ENCODE data around the gene MAP4.

Gene MAP4

GRCh38 chr3:47863391-47864128 lies 152.7 kb downstream of the MAP4 start:
- DNase-seq: no peak

- DNase-seq: no peak
Measured at GRCh38 chr3:47859956-47860605, 156.1 kb downstream of the MAP4 start.

DNA sequence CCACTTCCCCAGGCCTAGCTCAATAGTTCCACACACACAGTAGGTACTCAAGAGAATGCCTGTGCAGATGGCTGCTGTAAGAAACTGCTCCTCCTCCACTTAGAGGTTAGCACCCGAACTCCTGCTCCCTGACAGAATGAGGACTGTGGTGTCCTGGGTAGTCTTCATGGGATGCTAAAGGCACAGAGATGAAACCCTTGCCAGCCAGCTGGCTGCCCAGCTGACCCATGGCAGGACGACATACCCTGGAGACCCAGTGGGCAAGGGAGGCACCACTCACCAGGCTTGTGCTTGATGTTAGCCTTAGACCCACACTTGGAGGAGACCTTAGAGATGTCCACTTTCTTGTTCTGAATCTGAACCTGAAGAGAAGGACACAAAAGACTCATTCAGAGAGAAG lies 159.1 kb downstream of the MAP4 start:
- no peak for DNase-seq

DNA sequence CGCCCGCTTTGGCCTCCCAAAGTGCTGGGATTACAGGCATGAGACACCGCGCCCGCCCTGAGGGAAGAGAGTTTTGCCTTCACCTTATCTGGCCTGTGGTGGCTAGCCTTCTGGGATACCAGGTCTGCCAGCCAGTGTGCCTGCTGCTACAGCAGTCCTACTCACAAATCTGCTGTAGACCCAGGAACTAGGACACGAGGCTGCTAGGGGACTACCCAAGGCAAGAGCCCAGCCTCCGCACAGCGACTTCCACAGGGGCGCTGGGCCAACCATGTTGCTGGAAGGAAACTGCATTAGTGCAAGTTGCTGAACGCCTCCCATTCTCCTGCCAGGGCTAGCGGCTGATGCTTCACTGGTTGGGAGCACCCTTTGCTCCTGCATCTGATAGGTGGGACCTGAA lies 159.5 kb downstream of the MAP4 start:
- peak in 1 of 2 donors; percentile 16 for DNase-seq

GRCh38 chr3:47855461-47856383 lies 160.5 kb downstream of the MAP4 start:
- DNase-seq: no peak

- no peak for DNase-seq
Measured at GRCh38 chr3:47854720-47855455, 161.3 kb downstream of the MAP4 start.

GRCh38 chr3:47854267-47854666 lies 161.9 kb downstream of the MAP4 start:
- DNase-seq: no peak

DNA sequence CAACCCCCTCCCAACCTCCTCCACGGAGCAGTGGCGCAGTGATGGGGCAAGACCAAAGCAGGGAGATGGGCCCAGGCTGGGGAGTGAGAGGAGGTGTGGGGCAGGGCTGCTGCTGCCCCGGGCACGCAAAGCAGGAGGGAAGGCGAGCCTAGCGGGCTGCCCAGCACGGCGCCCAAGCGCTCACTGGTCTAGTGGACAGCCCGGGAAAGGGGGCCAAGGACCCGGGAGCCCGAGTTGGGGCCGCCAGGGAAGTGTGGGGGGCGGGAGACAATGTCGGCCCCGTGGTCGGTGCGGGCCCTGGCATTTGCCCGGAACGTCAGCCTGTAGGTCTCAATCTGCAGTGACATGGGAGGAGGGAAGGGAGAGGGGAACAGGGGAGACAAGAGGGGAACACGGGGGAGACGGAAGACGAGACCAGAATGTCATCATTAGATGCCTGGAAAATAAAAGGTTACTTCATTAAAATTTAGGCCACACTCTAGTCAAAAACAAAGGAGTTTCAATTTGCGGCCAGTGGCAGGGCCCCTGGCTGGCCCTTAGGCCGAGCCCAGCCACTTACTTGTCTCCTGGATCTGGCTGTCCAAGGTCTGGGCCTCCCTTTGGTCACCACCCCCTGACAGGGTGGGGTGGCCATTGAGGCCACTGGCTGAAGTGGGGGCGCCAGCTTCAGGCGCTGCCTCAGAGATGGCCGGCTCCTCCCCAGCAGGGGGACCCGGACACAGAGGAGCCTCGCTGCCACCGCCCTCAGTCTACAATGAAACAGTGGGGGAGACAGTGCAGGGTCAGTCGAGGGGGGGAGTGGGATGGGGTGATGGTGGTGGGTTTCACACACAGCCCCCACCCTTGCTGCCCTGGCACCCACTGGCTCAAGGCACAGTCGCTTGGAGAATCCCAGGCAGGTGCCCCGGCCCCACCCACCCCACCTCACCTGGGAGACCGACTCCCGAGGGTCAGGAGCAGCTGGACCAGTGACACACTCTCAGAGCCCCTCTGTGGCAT lies 163.3 kb downstream of the MAP4 start:
- DNase-seq: no peak

GRCh38 chr3:47851888-47852603 lies 164.2 kb downstream of the MAP4 start:
- DNase-seq: no peak

DNA sequence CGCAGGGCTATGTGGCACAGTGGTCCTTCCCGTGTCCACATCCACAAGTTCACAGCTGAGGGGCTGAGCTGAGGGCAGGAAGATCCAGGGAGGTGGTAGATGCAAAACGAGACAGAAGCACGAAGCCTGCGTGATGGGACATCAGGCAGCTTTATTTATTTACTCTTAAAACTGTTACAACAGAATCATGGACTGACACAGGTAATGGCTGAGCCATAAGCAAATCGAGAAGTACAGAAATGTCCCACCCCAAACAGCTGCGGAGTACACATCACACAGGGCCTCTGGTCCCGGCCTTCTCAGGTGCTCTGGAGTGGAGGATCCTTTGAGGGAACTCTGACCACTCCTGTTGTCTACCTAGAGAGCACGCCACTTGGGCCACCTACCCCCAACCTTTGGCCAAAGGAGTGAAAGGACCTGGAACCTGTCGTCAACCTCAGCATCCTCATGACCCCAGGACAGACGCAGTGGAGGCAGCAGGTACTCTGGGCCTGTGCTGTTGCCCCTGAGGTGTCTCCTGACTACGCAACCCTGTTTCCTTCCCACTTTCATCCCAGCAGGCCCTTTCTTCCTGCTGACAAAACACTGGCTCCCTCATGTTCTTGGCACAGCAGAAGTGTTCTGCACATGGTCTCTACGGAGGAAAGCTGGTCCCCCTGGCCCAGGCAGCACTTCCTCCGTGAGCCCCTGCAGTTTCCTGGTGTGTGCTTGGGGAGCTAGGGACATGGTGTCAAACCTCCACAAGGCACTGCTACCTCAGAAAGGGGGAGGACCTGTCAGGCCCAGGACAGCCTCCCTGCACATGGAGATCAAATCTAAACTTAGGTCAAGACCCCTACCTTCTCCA lies 165.4 kb downstream of the MAP4 start:
- no peak for DNase-seq

GRCh38 chr3:47849699-47850563 lies 166.3 kb downstream of the MAP4 start:
- DNase-seq: no peak

- DNase-seq: no peak
Measured at GRCh38 chr3:47849186-47849698, 167.0 kb downstream of the MAP4 start.

DNA sequence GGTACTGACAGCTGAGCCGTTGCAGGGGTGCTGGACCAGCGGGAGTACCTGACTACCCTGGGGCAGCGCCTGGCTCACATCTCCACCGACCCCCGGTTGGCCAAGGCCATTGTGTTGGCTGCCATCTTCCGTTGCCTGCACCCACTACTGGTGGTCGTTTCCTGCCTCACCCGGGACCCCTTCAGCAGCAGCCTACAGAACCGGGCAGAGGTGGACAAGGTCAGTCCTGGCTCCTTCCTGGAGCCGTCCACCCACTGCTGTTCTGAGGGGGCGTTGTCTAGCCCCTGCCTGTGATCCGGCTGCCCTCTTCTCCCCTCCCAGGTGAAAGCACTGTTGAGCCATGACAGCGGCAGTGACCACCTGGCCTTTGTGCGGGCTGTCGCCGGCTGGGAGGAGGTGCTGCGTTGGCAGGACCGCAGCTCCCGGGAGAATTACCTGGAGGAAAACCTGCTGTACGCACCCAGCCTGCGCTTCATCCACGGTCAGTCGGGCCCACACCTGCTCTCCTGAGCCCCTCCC lies 167.6 kb downstream of the MAP4 start:
- no peak for DNase-seq

DNA sequence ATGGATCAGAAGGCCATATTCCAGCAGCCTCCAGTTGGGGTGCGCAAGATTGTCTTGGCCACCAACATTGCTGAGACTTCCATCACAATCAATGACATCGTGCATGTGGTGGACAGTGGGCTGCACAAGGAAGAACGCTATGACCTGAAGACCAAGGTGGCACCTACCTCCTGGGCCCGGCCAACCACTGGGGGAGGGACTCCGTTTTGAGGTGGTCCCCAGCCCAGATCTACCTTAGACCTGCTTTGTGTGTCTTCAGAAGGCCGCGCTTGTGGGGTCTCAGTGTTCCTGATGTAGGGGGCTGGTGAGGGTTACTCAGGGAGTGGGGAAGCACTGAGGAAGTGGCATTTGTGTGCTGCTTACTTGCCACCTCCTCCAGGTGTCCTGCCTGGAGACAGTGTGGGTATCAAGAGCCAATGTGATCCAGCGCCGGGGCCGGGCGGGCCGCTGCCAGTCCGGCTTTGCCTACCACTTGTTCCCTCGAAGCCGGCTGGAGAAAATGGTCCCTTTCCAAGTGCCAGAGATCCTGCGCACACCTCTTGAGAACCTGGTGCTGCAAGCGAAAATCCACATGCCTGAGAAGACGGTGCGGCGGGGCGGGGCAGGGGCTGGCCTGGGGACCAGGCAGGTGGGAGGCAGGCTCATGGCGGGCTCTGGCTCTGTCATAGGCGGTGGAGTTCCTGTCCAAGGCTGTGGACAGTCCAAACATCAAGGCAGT lies 168.3 kb downstream of the MAP4 start:
- DNase-seq: no peak

DNA sequence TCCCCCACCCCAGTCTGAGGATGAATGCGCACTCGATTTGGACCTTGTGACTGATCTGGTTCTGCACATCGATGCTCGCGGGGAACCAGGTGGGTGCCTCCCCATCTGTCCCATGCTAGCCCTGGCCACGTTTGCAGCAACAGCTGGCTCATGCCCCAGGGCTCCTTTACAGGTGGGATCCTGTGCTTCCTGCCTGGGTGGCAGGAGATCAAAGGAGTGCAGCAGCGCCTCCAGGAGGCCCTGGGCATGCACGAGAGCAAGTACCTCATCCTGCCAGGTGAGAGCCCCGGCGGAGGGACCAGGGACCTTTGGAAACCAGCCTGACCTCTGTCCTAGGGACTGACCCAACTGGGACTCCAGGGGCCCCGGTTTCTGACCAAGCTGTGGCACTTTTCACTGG lies 169.0 kb downstream of the MAP4 start:
- no peak for DNase-seq

GRCh38 chr3:47846880-47847248 lies 169.4 kb downstream of the MAP4 start:
- no peak for DNase-seq

GRCh38 chr3:47846186-47846879 lies 169.9 kb downstream of the MAP4 start:
- DNase-seq: no peak
